WI38 (cell line): ENCODE results near the gene PCBD2.

Source experiments
- H3K4me3 ChIP-seq: 2 replicates; pipeline ENCODE4 v1.5.1; 2011; ENCODE audit warnings: low read depth, mild to moderate bottlenecking, control low read depth, low read length
- CTCF ChIP-seq: IDR thresholded peaks from 2 replicates; pipeline ENCODE4 v1.5.1; 2012; ENCODE audit warnings: low read depth, mild to moderate bottlenecking, control low read depth, low read length

PCBD2 gene

GRCh38 chr5:134935711-134936602, 31.0 kb downstream of the PCBD2 start:
- no peak overlapping the region for H3K4me3 ChIP-seq
- no peak for TF ChIP-seq CTCF

- H3K4me3 ChIP-seq = no peak overlapping the region
- TF ChIP-seq CTCF = no peak
Observed at GRCh38 chr5:134937526-134937925, 32.6 kb downstream of the PCBD2 start.

GRCh38 chr5:134938030-134938429, 33.1 kb downstream of the PCBD2 start:
- TF ChIP-seq CTCF = no peak
- H3K4me3 ChIP-seq = no peak overlapping the region

- H3K4me3 ChIP-seq = no peak overlapping the region
- no peak for TF ChIP-seq CTCF
Observed at GRCh38 chr5:134939500-134939899, 34.6 kb downstream of the PCBD2 start.

GRCh38 chr5:134943547-134943946, 38.6 kb downstream of the PCBD2 start:
- no peak overlapping the region for H3K4me3 ChIP-seq
- TF ChIP-seq CTCF = no peak

GRCh38 chr5:134944630-134945029, 39.7 kb downstream of the PCBD2 start:
- TF ChIP-seq CTCF = no peak
- no peak overlapping the region for H3K4me3 ChIP-seq

GRCh38 chr5:134945041-134945440, 40.1 kb downstream of the PCBD2 start:
- H3K4me3 ChIP-seq = no peak overlapping the region
- TF ChIP-seq CTCF = no peak
